Stimulated activated CD4-positive, alpha-beta T cell treated with anti-CD3 and anti-CD28 coated beads, Interleukin-1b, Interleukin-23, amount 100 ng/mL, for 24 hours (primary cell): ENCODE results near the gene DEFB113.

Experiments used
- DNase-seq, 4 experiments: peaks; one replicate each; pipeline ENCODE4 v3.0.0-alpha.2; 2020; ENCODE audit warnings: low read depth in 4 of 4, low spot score in 1 of 4

The DEFB113 gene

DNA sequence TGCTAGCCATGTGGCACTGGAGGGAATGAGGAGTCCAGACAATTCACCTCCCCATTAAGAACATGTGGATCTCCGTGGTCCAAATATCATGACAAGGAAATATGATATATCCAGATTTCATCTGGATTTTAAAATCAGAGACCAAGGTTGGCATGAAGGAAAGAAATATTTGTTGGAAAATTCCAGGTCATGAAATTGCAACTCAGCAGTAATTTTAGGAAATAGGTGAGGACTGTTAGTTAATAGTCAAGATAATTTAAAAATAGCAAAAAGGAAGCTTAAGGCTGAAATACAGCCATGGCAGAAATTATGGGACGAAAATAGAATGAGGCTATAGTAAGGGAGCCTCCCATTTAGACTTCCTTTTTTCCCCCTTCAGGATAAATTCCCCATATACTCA lies 32.4 kb downstream of the DEFB113 start:
- DNase-seq: no peak

DNA sequence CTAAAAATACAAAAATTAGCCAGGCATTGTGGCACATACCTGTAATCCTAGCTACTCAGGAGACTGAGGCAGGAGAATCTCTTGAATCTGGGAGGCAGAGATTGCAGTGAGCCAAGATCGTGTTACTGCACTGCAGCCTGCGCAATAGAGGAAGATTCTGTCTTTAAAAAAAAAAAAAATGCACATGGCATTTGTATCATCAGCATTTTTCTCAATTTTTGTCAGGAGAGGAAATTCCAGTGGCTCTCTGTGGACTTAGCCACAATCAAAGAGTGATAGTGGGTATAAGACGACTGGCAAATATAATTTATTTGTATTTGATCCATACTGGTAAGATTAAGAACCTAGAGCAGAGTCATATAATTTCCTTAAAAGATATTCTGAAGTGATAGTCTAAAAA lies 34.0 kb downstream of the DEFB113 start:
- DNase-seq: no peak

DNA sequence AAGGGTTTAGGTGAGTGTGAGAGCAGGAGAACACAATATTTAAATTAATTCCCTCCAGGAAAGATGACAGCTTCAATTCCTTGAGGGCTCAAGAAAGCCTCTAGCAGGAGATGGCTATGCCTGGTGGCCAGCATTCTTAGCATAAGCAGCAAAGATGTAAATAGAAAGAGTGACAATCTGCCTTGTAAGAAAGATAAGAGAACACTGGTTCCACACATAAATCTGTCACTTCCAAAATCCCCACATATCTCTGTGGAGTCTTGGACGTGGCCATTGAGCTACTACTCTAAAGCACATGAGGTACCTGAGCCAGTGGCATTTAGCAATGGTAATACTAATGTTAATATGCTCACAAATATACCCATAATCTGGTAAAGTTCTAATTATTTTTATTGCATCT lies 34.7 kb downstream of the DEFB113 start:
- no peak for DNase-seq

GRCh38 chr6:49933526-49933925 lies 35.9 kb downstream of the DEFB113 start:
- DNase-seq: no peak

DNA sequence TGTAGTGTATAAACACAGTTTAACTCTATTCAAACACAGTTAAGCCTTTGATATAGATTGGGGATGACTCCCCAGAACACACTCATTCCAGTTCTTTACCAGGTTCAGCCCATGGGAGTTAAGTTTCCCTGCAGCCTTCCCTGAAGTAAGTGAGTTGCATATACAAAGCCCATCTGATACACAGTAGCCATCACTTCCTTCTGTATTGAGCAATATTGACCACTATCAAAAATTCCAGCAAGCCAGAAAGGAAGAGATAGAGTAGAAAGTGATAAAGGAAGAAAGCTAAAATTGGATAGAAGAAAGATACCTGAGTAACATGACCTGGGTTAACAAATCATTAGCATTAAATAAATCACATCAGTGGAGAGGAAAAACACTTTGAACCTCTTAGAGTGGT lies 40.1 kb downstream of the DEFB113 start:
- DNase-seq: no peak

DNA sequence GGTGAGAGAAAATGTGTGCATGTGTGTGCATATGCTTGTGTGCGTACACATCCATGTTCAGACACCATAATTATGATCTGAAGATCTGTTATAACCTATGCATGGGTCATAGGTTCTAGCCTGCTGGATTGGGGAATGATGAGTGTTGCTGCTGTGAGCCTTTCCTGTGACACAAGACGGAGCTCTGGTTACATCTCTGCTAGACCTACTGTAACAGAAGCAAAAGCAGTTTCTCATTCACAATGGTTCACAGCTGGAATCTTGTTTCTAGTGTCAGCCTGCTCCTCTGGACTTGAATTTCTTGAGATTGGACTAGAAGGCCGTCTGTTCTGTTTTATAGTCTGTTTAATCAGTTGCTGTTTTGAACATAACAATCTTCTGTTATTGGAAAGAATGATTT lies 45.6 kb downstream of the DEFB113 start:
- DNase-seq: no peak

DNA sequence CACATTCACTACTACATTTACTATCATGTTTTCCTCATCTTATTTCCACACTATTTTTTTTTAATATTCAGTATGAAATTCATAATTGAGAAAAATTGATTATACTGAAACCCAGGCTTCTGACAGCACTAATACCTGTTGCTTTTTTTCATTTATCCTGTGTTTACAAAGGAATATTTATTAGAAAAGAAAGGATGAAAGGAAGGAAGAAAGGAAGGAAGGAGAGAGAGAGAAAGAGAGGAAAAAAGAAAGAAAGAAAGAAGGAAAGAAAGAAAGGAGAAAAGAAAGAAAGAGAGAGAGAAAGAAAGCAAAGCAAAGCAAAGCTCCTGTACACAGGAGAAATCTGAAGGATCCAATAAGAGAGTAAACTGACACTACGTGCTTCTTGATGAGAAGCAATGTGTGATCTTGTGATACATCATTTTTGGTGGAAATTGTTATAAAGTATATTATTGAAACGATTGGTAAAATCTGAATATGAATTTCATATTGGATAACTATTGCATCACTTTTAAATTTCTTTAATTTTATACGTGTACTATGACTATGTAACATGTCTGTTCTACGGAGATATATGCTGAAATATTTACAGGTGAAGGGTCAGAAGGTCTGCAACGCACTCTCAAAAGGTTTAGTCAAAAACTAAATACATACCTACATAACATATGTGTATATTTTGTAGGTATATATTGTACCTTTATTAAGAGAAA lies 49.3 kb downstream of the DEFB113 start:
- DNase-seq: no peak

DNA sequence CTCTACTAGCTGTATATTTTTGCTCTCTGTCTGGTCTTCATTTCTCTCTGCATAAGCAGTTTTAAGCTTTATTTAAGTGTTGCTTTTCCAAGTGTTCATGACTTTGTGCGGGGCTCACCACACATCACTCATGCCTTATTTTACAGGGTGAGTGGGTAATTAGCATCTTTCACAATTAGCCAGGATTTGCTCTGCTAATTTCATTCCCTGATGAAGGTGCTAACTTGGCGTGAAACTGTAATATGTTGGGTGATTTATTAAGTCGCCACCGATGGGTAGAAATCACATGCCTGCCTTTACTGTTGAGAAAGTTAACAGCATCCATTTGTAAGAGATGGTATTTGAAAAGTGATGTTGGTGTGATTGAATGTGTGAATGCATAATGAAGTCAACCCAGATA lies 50.2 kb downstream of the DEFB113 start:
- DNase-seq: no peak

GRCh38 chr6:49918787-49919186 lies 50.6 kb downstream of the DEFB113 start:
- DNase-seq: no peak
